ENCODE results near the gene P2RX1.

- TF ChIP-seq CTCF (conservative IDR thresholded peaks at IDR 0.05), result no peak
- no peak for TF ChIP-seq EZH2 (IDR thresholded peaks at IDR 0.05; ENCODE audit: low read depth)
Measured at GRCh38 chr17:3900646-3901045, 15.6 kb downstream of the P2RX1 start.

Measured in PC-9 (cell line).